OCI-LY7 (cell line): ENCODE measurements around the gene ABHD8. TPM values are rescaled to one million over a fixed set of nuclear protein-coding genes. Genes with fewer than 3 reads are reported as not detected.

ENCODE experiments used
- Bru-seq: library from RNA; stranded (reverse); fragments of 400-500 nt; gene quantifications from one replicate; lab custom pipeline; 2021; lab: Mats Ljungman, UMichigan
- BruChase-seq, 2 experiments: library from RNA; stranded (reverse); fragments of 400-500 nt; gene quantifications; one replicate each; lab custom pipeline; 2021; lab: Mats Ljungman, UMichigan
- BruUV-seq: library from RNA; stranded (reverse); fragments of 400-500 nt; replicated peaks from 2 replicates; lab custom pipeline; 2021; lab: Mats Ljungman, UMichigan
- CTCF ChIA-PET: fragments of 300-600 bp; sonication (Branson Sonifier 250); formaldehyde crosslinking; loops from one replicate; lab custom pipeline; 2022; ENCODE audit warnings: antibody characterized with exemption; ENCODE audit not compliant: unreplicated experiment; lab: Charles Lee
- POLR2A ChIA-PET: fragments of 300-600 bp; sonication (Branson Sonifier 250); formaldehyde crosslinking; loops from one replicate; lab custom pipeline; 2022; ENCODE audit warnings: antibody characterized with exemption; lab: Charles Lee
- DNase-seq: peaks from one replicate; pipeline ENCODE4 v3.0.0-alpha.2; 2015; ENCODE audit warnings: low spot score
- H2AFZ ChIP-seq: fragments of 200-600 bp; sonication (generic), shearing (Covaris generic); 2 replicates; pipeline ENCODE4 v1.6.1; 2014; ENCODE audit warnings: mild to moderate bottlenecking, antibody characterized with exemption, low read length, moderate library complexity
- H3K27ac ChIP-seq: fragments of 200-600 bp; sonication (generic); 2 replicates; pipeline ENCODE4 v1.5.1; 2014; ENCODE audit warnings: mixed run types, low read depth, mild to moderate bottlenecking, moderate library complexity, low read length, inconsistent platforms; ENCODE audit not compliant: poor library complexity, severe bottlenecking
- H3K36me3 ChIP-seq: fragments of 200-600 bp; sonication (generic); 2 replicates; pipeline ENCODE4 v1.6.1; 2014; ENCODE audit warnings: mild to moderate bottlenecking, antibody characterized with exemption, low read length, moderate library complexity, mixed read lengths; ENCODE audit not compliant: insufficient read depth
- H3K4me1 ChIP-seq: fragments of 200-600 bp; sonication (generic); 2 replicates; pipeline ENCODE4 v1.5.1; 2014; ENCODE audit warnings: mild to moderate bottlenecking, low read length; ENCODE audit not compliant: insufficient read depth, poor library complexity, severe bottlenecking
- H3K4me2 ChIP-seq: fragments of 200-600 bp; sonication (generic); 2 replicates; pipeline ENCODE4 v1.6.1; 2014; ENCODE audit warnings: mild to moderate bottlenecking, low read length
- H3K4me3 ChIP-seq: fragments of 200-600 bp; sonication (generic); 2 replicates; pipeline ENCODE4 v1.5.1; 2014; ENCODE audit warnings: mild to moderate bottlenecking, low read depth, low read length; ENCODE audit not compliant: poor library complexity, severe bottlenecking
- H3K79me2 ChIP-seq: fragments of 200-600 bp; sonication (generic); 2 replicates; pipeline ENCODE4 v1.6.1; 2016; ENCODE audit warnings: low read depth, mild to moderate bottlenecking, low read length, moderate library complexity, mixed read lengths; ENCODE audit not compliant: insufficient read depth
- H3K9me2 ChIP-seq: fragments of 200-600 bp; sonication (generic); 2 replicates; pipeline ENCODE4 v1.6.1; 2016; ENCODE audit warnings: mild to moderate bottlenecking, low read length, mixed read lengths; ENCODE audit not compliant: insufficient read depth
- H3K9me3 ChIP-seq: fragments of 200-600 bp; sonication (generic); 2 replicates; pipeline ENCODE4 v1.6.1; 2014; ENCODE audit warnings: mild to moderate bottlenecking, mixed run types, low read length, mixed read lengths
- H4K20me1 ChIP-seq: fragments of 200-600 bp; sonication (generic); 2 replicates; pipeline ENCODE4 v1.6.1; 2014; ENCODE audit warnings: mild to moderate bottlenecking, antibody characterized with exemption, low read length, moderate library complexity, mixed read lengths; ENCODE audit not compliant: insufficient read depth
- CTCF ChIP-seq: fragments of 200-600 bp; sonication (generic); conservative IDR thresholded peaks from 2 replicates; pipeline ENCODE4 v1.5.1; 2014; ENCODE audit warnings: mild to moderate bottlenecking, antibody characterized with exemption, low read length, moderate library complexity, mixed read lengths
- EZH2phosphoT487 ChIP-seq: fragments of 200-600 bp; sonication (generic); IDR thresholded peaks from 2 replicates; pipeline ENCODE4 v1.6.1; 2018; ENCODE audit warnings: low read depth, borderline replicate concordance, mild to moderate bottlenecking, mixed run types, antibody characterized with exemption, low read length, moderate library complexity, mixed read lengths
- intact Hi-C: fragments of 100-400 bp; cut with micrococcal nuclease; formaldehyde crosslinking; loops from one replicate; pipeline ENCODE4 v1.10.0; 2022; ENCODE audit not compliant: unreplicated experiment
- long read RNA-seq: library from polyadenylated mRNA; stranded (forward); transcript quantifications from one replicate; pipeline ENCODE4 v2.0.0, GENCODE V29; 2022
- total RNA-seq, 2 experiments: library from RNA; depleted of rRNA in 1 of 2; stranded (reverse); fragments of >200 nt in 1 of 2; shearing (Covaris generic) in 1 of 2; gene quantifications; 2 replicates each; pipeline ENCODE4 v1.2.3, GENCODE V29; 2014 to 2022

Gene ABHD8, protein sequence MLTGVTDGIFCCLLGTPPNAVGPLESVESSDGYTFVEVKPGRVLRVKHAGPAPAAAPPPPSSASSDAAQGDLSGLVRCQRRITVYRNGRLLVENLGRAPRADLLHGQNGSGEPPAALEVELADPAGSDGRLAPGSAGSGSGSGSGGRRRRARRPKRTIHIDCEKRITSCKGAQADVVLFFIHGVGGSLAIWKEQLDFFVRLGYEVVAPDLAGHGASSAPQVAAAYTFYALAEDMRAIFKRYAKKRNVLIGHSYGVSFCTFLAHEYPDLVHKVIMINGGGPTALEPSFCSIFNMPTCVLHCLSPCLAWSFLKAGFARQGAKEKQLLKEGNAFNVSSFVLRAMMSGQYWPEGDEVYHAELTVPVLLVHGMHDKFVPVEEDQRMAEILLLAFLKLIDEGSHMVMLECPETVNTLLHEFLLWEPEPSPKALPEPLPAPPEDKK
- 11.6 TPM in 2 replicates for total RNA-seq (2014; rRNA removed; shearing (Covaris generic))
- 17.3 and 18.9 TPM in 2 replicates for total RNA-seq (2022)
- Bru-seq, nascent RNA = percentile 47 among the genes with signal in this experiment
- BruChase-seq, experiment 1, labeled RNA remaining after a 6-hour chase = percentile 49 among the genes with signal in this experiment
- percentile 50 among the genes with signal in this experiment for BruChase-seq, experiment 2, labeled RNA remaining after a 2-hour chase
- long read RNA-seq, transcript ABHD8-201 (5 exons, 2,090 nt) = major isoform, 35 of 76 reads
- long read RNA-seq, partial matches to known transcripts = 6 of 76 reads
- long read RNA-seq, other reads (novel, unspliced or antisense) = 35 of 76 reads

DNA sequence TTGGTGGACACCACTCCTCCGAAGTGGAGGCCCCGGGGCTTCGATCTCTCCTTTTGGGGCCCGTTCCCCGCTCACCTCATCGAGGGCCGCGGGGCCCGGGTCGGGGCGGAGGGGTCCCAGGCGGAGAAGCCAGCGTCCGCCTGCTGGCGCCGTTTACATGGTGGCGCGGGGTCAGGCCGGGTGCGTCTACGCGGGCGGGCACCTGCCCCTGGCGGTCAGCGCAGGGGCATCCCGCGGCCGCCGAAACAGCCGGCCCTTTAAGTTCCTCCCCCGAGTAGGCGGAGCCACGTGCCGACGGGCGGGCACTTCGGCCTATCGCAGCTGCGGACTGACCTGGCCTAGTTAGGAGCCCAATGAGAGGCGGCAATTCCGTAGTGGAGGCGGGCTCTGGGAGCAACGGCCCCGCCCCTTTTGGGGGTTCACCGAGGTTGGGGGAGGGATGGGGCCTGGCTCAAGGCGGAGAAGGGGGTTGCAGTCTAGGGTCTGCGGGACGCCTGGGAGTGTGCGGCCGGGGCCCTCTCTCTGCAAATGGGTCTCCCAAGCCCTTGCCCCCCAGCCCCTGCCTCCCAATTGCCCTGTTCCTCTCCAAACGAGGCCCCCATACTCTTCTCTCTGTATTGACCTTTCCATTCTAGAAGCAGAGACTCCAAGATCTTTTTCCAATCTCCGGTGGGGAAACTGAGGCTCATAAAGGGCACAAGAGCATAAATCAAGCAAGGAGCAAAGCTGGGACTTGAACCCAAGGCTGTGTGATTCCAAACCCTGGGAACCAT, at the start of gene ABHD8:
Gene ABHD8 (minus strand): TSS at position 259 of the 773 bp plus-strand sequence. CDS start 1,809 bp downstream, outside the sequence.
- POLR2A ChIA-PET = no interaction called here
- BruUV-seq = no TSS peak
- intact Hi-C loops = no loop called here

GRCh38 chr19:17352608-17353280, 49.5 kb upstream of the ABHD8 start:
- BruUV-seq = no TSS peak
- Histone ChIP-seq H3K4me1 (peaks cover 16% of the 10 kb centered on the region), H3K79me2 (no peaks in the 10 kb centered on the region), H3K4me2 (no peak overlapping the region), H3K36me3 (no peaks in the 10 kb centered on the region), H2AFZ (no peak overlapping the region), H3K9me3 (no peaks in the 10 kb centered on the region), H4K20me1 (no peaks in the 10 kb centered on the region), H3K27ac (no peak overlapping the region), H3K4me3 (no peak overlapping the region), H3K9me2 (no peaks in the 10 kb centered on the region)
- no peak for DNase-seq
- TF ChIP-seq EZH2phosphoT487 = no peak
- no peak for TF ChIP-seq CTCF
- ChIA-PET POLR2A (no interaction called here), CTCF (no interaction called here)
- intact Hi-C loops = no loop called here

More for the DNA sequence above, at the start of gene ABHD8:
- H2AFZ ChIP-seq = peak within 1 kb of the TSS; percentile 29; the same call in 1 of the 2 replicates
- no peaks in the 10 kb centered on the region for H3K9me3 ChIP-seq
- no peaks in the 10 kb centered on the region for H4K20me1 ChIP-seq
- no peaks in the 10 kb centered on the region for H3K9me2 ChIP-seq
- peak within 1 kb of the TSS; percentile 90 for H3K27ac ChIP-seq
- H3K79me2 ChIP-seq = peaks cover 8% of the 10 kb centered on the region
- DNase-seq = peak; percentile 98
- H3K36me3 ChIP-seq = peaks cover 12% of the 10 kb centered on the region
- H3K4me3 ChIP-seq = peak within 1 kb of the TSS; percentile 74
- H3K4me1 ChIP-seq = peaks cover 40% of the 10 kb centered on the region
- CTCF ChIA-PET = interaction anchor here (1.4 kb wide), 1 partner anchor 9 kb away, joined by 3 read pairs; no protein-coding TSS in a partner anchor
- TF ChIP-seq EZH2phosphoT487 (no peak), CTCF (peak; percentile 39)
- peak within 1 kb of the TSS; percentile 95 for H3K4me2 ChIP-seq
